HG03571 (cell line): Measurements from ENCODE around the gene DCC.

Source experiments
- ATAC-seq: cut with Tn5 transposase; IDR thresholded peaks from one replicate; pipeline ENCODE4 v1.9.1; 2021; ENCODE audit not compliant: unreplicated experiment

Gene DCC

DNA sequence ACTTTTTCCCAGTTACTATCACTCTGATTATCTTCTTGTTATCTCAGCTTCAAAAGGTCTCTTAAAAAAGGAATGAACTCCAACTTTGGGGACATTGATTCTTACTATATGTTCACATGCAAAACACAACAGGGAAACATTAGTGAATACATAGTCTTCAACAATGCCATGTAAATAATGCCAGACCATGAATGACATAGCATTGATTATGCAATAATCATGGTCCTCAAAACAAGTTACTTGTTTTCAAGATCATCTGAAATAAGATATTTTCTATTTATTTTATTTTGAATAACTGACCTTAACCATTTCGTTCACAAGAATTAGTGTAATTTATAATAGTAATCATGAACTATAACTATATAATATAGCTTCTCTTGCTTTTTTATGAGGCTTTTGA is 982.2 kb downstream of the DCC start:
- no peak for ATAC-seq

DNA sequence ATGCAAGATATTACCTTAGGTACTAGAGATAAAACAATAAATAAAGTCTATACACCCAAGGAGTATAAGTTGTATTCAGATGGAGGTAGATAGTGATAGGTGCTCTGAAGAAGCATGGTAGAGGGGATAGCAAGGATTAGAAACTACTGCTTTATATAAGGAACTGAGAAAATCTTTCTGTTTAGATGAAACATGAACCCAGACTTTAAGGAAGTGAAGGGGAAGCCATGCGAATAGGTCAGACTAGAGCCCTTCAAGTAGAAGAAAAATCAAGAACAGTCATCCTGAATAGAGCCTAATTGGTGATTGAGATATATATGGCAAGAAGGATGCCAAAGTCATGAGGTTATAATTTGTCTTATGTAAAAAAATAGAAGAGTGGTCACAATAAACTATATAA is 984.4 kb downstream of the DCC start:
- ATAC-seq: no peak

DNA sequence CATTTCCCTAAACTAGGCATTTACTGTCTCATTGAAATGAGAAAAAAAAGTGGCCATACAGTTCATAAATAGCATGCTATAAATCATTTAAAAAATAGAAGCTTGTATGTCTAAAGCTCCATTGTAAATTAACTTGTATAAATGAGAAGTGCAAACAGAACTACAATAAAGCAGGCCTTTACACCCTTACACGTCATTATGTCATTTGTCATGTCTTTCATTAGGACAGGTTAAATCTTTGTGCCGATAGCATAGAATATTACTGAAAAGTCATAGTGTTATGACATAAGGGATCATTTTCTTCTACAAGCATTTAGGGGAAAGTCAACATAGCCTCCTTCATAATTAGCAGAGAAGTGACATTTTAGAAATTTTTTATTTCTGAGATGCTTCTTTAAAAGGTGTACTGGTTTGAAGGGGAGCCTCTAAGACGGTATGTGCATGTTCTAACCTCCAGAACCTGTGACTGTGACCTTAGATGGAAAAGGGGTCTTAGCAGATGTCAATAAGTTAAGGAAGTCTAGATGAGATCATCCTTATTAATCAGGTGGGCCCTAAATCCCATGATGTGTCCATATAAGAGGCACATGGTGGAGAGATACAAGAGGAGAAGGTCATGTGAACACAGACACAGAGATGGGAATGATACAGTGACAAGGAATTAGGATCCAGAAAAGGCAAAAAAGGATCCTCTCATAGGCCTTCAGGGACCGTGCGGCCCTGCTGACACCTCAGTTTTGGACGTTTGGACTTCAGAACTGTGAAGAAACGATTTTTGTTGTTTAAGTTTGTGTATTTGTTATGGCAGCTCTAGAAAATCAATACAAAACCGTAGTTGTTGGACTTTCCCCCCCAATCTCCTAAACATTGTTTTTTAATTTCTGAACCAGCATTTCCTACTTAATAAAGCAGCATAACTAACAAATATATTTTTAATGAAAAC is 1020.8 kb downstream of the DCC start:
- ATAC-seq: no peak

DNA sequence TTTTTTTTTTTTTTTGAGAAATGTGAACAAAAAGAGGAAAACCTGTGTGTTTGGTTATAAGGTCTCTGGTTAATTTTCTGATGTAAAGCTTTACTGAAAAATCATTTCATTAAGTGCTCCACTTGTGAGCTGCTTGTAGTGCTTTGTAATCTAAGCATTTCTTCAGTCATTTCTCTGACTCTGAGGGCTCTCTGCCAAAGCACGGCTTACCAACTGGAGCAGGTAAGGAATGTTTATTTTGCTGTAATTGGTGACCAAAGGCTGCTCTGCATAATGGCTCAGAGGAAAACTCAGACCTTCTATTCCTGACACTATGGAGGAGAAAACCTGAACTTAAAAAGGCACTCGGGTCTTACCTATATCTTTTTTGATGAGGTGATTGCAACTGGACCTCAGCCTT is 1035.6 kb downstream of the DCC start:
- no peak for ATAC-seq

DNA sequence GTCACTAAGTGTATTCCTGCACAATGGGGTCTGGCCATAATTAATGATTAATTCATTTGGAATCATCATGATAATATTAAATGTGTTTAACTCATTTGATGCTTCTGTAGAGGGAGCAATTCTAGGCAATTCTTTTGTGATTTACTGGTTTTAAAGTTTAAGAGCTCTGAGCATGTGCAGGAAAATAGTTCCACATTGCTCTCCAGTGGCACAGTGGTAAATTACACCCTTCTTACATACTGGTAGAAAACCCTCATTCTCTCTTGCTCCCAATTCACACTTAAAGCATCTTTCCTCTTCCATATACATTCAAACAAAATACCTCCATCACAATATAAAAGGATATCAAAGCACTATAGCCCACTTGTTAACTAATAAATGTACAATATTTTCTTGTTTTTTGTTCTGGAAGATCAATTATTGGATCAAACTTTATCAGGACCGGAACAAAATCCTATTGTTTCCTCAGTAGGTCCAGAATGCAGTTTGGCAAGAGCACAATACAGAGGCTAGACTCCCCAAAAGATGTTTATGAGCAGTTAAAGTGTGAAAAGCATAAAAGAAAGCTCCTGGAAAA is 1040.2 kb downstream of the DCC start:
- no peak for ATAC-seq

DNA sequence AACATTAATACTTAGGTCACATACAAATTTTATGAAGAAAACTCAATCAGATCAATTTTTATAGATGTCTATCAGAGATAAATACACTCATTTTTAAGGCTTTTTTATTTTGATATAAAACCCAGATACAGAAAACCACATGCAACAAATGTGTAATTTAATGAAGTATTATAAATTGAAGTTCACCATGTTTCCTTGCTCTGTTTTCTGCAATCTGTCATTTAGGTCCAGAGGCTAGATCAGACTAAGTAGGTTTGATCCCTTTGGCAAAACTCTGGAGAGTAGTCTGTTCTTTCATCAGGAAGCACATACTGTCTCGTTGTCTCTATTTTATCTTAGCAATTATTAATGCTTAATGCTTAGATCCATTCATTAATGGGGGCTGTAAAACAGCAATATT is 1042.9 kb downstream of the DCC start:
- ATAC-seq: no peak

DNA sequence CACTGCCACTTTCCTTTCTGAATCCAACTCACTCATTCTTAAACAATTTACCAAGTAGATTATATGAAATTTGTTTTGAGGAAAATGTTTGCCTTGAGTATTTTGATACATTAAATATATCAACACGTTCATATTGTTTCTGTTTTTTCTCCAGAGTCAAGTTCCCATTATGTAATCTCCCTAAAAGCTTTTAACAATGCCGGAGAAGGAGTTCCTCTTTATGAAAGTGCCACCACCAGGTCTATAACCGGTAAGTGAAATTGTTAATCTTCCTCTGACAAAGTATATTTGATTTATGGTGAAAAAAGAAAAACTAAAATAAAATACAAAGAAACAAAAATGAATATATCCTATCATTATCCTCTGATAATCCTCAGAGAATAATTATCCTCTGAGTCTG is 1045.9 kb downstream of the DCC start:
- ATAC-seq: no peak

DNA sequence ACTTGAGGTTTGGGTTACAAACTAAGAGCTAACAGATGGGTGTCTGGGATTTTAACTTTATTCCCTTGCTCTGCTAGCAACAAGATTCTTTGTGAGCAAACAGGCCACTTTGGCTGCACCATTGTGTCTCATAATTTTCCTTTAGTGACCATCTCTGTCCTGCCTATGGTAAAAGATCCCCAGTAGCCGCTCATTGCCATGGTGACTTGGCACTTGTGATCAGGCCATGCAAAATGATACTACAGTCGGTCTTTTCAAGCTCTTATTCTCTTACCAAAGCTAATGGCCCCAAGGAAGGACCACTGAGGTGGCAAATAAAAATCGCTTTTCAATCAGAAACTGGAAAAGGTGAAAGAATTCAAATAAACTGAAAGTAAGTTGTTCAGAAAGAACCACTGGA is 1047.6 kb downstream of the DCC start:
- no peak for ATAC-seq

DNA sequence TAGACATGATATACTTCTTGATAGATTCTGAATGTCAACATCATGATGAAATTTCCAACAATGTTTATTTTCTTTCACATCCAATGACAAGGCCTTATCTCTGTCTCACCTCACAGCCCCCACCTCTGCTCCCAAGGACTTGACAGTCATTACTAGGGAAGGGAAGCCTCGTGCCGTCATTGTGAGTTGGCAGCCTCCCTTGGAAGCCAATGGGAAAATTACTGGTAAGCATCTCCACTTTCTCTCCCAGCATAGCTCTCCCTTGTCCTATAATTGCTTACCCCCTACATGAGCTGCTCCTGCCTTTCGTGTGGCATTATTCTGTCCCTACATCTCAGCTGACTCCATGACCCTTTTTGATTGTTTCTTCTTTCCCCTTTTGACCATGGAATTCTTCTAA is 1062.7 kb downstream of the DCC start:
- ATAC-seq: no peak

DNA sequence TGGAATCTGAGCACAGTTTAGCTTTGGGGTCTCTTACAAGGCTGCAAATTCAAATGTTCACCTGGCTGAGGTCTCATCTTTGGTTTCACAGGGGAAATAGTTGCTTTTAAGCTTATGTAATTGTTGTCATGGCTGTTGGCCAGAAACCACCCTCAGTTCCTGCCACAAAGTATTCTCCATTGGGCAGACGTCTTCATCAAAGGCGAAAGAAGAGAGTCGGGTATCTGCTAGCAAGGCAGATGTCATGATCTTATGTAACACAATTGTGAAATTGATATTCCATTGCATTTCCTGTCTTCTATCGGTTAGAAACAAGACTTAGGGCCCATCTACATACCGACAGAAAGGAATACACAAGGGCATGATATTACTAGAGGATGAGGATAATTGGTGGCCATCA is 1068.3 kb downstream of the DCC start:
- no peak for ATAC-seq

DNA sequence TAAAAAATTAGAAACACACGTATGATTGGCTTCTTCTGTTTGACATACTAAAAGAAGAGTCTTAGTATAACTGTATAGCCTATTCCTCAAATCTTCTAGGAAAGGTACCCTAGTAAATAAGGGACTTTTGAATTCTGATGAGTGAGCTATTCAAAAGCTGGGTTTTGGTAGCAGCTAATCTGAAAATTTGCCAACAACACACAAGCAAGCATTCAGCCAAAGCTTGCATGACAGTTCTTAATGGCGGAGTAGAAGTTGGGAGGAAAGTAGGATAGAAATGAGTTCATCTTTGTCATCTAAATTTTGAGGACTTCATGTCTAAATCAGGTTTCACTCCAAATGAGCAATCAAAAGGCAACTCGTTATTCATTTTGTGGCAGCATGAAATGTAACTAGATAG is 1071.5 kb downstream of the DCC start:
- ATAC-seq: no peak

DNA sequence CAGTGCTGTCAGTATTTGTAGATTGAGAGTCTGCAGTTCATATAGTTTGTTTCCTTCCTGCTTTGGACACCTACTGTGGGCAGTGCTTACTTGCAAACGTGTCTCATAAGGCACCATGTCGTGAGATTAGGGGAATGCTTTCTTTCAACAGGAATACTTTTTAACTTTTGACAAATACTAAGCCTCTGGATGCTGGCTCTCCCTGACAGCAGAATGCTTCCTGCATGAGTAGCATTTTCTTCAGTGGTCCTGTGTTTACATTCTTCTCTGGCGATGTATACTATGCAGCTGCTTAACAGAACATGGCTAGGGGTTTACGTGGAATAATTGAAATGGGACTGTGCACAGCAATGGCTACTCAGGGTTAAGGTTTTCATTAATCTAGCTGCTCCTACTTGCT is 1077.0 kb downstream of the DCC start:
- no peak for ATAC-seq

DNA sequence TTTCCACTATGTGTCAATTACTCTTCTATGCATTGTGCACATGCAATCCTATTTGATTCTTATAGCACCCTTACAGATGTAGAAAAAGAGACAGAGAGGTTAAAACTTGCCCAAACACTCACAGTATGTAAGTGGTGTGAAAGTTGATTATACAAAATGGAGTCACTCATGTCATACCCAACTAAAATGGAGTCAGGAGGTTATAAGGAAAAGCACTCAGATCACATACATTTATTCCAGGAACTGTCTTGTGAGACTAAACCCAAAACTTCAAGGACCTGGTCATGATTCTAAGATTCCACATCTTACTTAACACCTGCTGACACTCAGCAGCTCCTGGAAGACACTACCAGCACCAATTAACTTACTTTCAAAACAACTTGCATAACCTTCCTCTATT is 1081.9 kb downstream of the DCC start:
- ATAC-seq: no peak

DNA sequence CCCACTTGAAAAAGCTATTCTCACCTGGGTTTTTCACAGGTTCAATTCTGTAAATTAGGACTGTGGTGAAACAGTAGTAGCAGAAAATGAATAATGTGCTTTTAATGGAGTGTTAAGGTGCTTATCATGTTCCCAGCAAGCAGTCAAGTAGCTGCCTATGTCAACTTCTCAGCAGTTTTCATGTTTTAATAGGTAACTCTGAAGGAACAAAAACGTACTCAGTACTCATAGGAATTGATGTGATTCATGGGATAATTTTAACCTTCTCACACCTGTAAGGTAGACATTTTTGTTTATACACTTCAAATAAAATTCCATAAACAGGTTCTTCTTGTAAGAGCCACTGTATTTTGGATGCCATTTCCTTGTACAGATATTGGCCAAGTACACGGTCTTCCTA is 1082.9 kb downstream of the DCC start:
- ATAC-seq: no peak

DNA sequence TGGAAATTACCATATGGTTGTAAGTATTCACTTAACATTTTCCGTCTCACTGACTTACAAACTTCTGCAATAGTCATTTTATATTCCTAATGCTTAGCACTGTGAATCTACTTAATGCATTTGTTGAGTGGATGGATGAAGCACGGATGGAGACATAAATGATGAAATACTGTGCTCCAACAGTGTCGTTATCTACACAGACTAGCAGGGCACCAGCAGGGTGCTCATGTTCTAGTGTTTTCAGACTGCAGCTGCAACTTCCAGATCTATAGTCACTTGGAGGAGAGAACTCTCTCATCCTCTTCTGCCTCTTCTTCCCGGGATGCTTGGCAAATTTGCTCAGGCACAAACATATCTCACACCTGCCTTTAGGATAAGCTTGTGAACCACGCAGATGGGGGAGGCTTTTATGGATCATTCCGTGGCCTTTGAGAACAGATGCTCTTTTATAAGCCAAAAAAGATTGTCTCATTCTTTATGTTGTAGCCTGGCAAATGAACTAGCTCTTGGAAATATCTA is 1086.7 kb downstream of the DCC start:
- no peak for ATAC-seq

DNA sequence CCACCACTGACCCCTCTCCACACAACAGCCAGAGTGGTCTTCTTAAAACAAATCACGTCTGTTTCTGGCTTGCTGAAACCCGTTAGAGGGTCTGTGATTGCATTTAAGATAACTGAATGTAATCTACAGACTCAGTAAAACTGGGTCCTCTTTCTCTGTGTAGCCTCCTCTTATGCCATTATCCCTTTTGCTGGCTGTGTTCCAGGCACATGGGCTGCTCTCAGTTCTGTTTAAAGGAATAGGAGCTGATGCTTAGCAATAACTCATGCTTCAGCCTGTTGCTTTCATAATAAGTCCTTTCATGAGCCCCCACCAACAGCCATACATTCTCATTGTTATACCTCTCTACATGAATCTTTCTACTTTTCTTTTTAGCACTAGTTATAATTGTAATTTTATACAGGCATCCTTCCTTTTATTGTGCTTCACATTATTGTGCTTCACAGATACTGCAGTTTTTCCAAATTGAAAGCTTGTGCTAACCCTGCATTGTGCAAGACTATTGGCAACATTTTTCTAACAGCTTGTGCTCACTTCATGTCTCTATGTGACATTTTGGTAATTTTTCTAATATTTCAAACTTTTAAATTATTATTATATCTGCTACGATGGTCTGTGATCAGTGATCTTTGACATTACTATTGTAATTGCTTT is 1101.9 kb downstream of the DCC start:
- no peak for ATAC-seq

DNA sequence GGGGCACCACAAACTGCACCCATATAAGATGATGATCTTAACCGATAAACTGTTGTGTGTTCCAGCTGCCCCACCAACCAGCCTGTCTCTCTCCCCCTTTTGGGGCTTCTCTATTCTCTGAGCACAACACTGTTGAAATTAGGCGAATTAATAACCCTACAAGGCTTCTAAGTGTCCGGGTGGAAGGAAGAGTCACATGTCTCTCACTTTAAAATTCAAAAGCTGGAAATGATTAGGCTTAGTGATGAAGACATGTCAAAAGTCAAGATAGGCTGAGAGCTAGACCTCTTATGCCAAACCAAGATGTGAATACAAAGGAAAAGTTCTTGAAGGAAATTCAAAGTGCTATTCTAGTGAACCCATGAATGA is 1102.4 kb downstream of the DCC start:
- ATAC-seq: no peak

DNA sequence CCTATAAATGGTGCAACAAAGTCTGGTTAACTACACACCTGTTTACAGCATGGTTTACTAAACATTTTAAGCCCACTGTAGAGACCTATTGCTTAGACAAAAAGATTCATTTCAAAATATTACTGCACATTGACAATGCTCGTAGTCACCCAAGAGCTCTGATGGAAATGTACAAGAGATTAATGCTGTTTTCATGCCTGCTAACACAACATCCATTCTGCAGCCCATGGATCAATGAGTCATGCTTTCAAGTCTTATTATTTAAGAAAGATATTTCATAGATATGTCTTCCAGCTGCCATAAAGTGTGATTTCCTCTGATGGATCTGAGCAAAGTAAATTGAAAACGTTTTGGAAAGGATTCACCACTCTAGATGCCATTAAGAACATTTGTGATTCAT is 1103.3 kb downstream of the DCC start:
- no peak for ATAC-seq

DNA sequence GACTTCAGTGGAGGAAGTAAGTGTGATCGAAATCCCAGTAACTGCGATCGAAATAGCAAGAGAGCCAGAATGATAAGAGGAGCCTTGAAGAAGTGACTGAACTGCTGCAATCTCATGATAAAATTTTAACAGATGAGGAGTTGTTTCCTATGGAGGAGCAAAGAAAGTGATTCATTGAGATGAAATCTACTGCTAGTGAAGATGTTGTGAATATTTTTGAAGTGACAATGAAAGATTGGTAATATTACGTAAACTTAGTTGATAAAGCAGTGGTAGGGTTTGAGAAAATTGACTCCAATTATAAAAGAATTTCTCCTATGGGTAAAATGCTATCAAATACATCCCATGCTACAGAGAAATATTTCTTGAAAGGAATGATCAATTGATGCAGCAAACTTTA is 1103.8 kb downstream of the DCC start:
- ATAC-seq: no peak

DNA sequence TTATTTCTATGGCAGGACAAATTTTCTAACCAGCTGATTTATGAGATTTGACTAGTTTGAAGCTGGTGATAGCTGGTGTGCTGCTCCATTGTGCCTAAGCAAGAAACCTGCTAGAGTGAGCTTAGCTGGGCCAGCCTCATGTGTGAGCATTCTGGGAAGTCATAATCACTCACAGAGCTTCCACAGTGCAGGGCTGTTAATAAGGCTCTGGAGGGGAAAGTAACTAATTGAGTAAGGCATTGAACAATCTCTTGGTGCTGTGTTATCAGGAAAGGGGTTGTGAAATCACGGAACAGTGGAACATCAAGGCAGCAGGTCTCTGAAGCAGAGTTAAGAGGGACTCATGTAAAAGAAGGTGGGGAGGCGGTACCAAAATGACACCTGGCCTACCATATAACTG is 1111.9 kb downstream of the DCC start:
- no peak for ATAC-seq

DNA sequence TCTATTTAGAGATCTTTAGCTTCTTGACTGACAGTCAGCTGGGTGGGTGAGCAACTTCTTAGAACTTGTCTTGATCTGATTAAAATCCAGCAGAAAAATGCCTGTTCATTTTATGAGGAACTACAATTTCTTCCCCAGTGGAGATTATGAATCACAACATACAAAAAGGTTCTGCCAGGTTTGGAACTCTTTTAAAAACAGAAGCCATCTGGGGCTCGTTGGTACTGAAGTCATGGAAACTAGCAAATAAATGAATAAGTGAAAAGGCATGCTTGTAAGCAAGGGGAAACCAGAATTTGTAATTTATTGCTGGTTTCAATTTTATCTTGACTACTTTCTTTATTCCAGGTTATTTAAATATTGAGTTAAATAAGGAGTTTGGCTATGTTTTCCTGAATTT is 1117.1 kb downstream of the DCC start:
- no peak for ATAC-seq

DNA sequence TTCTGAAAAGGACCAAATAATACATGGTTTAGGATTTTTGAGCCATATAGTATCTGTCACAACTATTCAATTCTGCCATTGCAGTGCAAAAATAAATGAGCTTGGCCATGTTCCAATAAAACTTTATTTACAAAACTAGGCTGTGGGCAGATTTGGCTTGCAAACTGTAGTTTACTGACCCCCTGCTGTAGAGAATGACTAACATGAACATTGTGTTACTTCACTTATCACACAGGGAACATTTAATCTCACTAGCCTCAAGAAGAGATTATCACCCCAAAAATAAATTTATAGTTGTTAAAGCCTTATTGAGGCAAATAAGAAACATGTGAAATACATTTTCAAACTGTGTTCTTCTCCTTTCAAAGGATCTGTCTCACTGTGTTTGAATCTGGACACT is 1118.3 kb downstream of the DCC start:
- no peak for ATAC-seq
